Smooth muscle cell of the brain vasculature (primary cell): ENCODE results near the gene TPSD1.
"Not testable (repeated sequence)": the region's sequence is repeated elsewhere in the genome, so short reads cannot be mapped to it uniquely, and the experiment has no call there.

Experiments used
- DNase-seq: peaks from one replicate; pipeline ENCODE4 v3.0.0-alpha.2; 2012; ENCODE audit warnings: low read depth, low spot score

TPSD1 gene

DNA sequence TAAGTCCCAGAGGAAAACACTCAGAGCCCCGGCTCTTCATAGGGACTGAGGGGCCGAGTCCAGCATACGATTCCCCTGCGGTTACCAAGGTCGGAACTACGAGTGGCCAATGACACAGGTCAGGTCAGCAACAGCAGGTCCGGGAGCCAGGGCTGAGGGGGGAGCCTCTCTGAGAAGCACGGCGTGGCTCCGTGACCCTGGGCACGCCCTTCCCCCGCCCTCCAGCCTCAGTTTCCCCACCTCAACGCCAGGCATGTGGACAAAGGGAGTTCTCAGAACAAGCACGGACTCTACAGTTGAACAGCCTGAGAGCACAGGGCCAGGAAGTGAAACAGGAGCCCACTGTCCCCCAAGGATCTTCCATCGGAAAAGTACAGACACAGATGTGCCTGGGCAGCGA is 25.6 kb downstream of the TPSD1 start:
- DNase-seq: no peak

DNA sequence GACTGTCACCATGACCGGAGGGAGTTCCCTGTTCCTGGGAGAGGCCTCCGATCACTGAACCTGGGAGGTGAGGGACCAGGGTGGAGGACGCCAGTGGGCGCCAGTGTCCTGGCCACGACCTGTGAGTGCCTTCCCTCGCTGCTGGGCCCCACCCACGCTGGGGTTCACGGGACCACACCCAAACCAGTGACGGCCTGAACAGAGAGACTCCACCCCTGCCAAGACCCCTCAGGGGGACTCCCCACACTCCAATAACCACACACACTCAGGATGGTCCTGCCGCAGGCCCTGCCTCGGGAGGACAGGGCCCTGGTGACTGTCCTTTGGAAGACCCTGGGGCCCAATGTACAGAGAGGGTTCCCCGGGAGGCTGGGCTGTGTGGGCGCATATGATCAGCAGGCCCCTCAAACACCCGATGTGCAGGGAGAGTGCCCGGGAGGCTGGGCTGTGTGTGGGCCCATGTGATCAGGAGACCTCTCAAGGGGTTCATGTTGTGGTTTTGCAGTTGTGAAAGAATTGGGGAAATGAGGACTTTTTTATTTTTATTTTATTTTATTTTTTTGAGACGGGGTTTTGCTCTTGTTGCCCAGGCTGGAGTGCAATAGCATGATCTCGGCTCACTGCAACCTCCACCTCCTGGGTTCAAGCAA is 26.6 kb downstream of the TPSD1 start:
- DNase-seq: no peak

DNA sequence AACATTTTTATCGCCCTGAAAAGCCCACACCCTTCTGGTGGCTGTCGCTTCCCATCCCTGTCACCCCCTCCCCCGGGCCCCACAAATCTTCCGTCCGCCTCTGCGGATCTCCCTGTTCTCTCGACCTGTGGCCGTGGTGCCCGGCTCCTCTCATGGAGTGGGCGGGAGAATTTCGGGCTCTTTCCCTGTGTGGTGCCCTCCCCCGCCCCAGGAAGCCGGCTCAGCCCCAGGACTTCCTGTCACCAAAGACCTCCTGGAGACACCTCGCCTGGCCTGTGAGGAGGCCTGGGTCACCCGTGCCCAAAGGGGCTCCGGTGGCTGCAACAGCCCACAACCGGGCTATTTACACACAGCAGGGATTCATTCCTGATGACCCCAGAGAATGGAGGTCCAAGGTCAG is 27.4 kb downstream of the TPSD1 start:
- no peak for DNase-seq

DNA sequence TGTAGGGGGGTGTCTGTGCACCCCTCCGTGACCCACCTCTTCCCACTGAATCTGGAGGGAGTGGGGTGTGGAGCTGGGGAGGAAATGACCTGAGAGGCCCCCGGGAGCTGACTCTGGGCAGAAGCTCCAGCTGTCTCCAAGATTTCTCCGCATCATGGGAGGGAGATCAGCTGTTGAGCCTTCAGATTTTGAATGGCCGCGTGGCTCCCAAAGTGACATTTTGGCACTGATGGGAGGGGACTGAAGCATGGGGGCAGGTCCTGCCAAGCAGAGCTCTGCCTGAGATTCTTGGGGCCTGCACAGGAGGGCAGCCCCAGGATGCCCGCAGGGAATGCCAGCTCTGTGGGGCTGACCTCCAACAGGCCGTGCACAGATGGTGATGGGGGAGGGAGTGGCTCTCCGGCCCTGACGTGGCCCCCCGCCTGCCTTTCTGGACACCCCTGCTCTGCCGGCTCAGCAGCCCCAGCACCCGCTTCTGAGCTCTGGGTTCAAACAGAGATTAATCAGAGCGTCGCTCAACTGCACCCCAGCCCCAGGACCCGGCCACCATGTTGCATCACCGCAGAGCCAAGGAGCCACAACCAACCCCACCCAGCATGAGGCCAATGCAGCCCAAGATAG is 28.2 kb downstream of the TPSD1 start:
- no peak for DNase-seq

DNA sequence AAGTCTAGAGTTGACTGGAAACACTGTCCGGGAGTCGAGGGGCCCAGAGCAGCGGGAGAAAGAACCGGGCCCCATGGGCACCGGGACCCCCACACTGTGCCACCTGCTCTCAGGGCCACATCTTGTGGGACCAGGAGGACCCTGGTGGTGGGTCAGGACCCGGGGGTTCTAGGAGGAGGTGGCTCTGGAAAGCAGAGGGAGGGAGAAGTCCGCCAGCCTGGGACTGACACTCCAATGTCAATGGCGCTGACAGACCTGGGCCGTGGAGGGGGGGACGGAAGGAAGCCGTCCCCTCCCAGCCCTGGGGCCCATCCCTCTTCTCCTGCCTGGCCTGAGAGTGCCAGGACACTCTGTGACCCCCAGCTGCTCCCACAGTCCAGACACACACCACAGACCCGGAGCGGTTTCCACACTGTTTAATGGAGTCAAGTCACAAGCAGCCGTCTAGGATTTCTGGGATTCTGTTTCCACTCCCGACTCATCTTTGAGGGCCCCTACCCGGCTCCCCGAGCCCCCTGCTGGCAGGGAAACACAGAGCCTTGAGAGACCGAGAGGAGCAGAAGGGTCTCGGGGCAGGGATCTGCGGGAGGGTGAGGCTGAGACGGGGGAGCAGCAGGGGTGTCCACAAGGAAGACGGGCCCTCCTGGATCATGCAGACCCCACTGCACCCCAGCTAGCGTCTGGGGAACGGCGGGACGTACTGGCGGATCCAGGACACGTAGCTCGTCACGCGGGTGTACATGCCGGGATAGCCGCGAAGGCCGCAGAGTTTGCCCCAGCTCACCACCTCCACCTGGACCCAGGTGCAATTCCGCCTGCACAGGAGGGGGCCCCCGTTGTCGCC is 30.0 kb downstream of the TPSD1 start:
- no peak for DNase-seq

DNA sequence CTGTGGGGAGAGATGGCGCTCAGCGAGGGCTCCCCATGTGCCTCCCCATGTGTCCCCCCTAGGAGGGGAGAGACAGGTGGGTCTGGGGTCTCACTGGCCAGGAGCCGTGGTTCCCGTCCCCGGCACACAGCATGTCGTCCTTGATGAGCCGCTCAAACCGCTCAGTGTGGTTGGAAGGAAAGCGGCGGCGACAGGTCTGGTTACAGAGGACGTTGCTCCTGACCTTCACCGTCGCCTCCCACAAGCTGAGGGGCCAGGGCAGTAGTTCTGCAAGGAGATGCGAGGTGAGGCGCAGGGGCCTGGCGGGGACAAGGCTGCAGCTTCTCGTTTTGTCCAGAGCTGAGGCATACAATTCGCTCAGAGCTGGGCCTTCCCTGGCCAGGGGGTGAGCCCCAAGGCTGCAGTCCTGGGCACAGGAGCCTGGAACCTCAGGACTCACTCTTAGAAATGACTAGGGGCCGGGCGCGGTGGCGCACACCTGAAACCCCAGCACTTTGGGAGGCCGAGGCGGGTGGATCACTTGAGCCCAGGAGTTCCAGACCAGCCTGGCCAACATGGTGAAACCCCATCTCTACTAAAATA is 30.7 kb downstream of the TPSD1 start:
- DNase-seq: no peak

DNA sequence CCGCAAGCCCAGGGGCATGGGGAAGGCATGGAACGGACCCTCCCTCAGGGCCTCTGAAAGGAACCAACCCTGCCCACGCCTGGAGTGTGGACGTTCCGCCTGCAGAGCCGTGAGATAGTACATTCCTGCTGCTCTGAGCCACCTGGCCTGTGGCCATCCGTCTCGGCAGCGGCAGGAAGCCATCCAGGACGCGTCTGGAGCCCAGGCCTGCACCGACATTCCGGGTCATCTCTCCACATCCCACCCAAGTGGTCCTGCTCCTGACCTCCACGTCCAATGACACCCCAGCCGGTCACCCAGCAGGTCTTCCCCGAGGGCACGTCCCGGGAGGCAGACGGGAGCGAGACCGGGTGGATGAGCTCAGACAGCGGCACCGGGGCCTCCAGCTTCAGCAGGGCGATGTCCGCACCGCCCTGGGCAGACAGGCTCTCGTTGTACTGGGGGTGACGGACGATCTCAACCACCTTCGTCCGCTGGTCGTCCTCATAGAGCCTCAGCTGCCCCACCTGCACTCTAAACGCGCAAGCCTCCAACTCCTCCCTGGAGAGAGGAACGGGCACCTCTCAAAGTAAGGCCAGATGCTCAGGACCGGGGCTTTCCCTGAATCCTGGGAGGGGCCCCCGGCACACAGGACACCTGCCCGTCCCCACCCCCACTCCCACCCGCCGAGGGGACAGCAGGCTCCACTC is 32.3 kb downstream of the TPSD1 start:
- no peak for DNase-seq

DNA sequence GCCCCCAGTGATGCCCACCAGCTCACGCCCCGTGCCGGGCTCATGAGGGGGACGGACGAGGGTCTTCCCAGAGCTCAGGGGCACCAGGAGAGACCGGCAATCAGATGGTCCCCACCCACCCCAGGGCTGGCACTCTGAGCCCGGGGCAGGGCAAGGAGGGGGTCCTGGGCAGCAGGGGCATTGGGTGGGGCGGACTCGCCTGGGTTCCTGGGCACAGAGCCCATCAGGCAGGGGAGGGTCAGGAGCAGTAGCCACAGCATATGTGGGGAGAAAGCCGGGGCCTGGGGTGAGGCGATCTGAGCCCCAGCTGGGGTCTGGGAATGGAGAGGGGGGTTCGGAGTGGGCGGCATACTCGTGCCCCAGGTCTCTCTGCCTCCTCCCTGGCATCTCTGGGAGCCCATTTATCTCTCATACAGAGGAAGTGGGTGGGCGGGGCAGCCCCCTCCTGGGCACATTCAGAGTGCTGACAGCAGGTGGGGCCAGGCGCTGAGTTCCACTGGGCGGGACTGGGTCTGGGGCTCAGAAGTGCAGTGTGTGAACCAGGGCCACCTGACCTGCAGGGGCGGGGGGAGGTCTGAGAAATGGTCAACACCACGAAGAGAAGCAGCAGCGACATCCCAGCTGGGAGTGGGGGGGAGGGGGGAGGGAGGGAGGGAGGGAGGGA is 33.1 kb downstream of the TPSD1 start:
- no peak for DNase-seq

DNA sequence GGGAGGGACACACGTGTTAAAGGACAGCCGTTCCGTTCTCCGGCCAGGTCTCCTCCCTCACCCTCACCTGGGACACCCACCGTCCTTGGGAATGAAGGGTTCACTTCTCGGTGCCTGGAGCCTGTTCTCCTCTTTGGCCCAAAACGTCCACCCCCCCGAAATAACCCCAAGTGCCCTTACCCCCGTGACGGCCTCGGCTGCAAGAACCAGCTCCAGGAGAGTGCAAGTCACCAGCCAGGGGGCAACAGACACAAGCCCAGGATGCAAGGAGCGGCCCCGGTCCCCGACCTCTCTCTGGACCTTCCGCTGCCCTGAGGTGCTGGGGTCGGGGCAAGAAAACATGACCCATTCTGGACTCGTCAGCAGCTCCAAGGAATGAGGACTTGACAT is 33.6 kb downstream of the TPSD1 start:
- DNase-seq: no peak

DNA sequence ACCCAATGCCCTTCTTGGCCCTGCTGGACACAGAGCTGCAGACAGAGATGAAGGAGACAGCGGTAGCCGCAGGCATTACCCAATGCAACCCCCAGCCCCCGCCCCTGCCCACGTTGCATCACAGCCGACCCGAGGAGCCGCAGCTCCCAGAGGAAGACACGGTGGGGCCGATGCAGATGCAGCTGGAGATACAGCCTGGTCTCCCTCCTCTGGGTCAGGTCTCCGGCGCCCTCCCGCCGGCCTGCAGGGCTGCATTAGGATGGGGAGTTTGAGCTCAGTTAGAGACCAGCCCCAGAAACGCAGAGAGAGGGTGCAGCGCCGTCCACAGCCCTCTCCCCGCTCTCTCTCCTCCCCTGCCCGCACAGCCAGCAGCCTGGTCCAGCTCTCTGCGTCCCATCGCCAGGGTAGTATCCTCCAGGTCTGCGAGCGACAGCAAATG is 34.2 kb downstream of the TPSD1 start:
- no peak for DNase-seq

DNA sequence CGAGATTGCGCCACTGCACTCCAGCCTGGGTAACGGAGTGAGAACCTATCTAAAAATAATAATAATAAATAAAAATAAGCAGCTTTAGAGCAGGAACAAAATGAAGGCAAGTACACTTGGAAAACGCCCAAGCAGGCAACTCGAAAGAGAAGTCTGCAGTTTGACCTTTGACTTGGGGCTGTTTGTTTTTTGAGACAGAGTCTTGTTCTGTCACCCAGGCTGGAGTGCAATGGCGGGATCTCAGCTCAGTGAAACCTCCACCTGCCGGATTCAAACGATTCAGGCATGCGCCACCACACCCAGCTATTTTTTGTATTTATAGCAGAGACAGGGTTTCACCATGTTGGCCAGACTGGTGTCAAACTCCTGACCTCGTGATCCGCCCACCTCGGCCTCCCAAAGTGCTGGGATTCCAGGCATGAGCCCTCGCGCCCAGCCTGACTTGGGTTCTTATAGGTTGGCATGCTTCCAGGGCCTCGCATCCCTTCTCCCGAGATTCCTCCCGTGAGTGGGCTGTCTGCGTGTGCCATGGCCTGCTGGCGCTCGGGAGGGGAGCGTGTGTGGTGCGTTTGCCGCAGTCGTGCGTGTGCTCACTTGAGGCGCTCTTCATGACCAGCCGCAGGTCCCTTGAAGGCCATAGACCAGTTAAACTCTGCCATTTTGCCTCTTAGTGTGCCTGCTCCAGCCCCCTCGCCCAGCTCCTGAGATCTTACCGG is 35.1 kb downstream of the TPSD1 start:
- no peak for DNase-seq

DNA sequence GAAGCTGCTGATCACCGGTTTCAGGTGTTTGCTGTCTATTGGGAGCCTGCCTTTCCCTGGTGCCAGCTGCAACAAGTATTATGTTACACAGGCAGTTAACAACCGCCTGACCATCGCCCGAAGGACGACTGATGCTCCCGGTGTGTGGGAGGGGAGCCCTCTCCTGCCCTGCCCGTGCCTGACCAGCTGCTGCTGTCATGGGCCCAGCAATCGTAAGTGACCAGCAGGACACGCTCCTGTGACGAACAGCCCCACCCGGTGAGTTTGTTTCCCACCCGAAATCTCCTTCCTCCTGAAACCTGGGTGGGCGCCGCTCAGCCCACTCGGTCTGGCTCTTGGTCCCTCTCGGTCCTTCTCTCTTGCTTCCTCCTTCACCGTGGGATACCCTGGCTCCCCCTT is 35.7 kb downstream of the TPSD1 start:
- no peak for DNase-seq

DNA sequence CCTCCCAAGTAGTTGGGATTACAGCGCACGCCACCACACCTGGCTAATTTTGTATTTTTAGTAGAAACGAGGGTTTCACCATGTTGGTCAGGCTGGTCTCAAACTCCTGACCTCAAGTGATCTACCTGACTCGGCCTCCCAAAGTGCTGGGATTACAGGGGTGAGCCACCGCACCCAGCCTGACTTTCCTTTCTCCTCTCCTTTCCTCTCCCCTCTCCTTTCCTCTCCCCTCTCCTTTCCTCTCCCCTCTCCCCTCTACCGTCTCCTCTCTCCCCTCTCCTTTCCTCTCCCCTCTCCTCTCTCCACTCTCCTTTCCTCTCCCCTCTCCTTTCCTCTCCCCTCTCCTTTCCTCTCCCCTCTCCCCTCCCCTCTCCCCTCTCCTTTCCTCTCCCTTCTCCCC is 36.3 kb downstream of the TPSD1 start:
- DNase-seq: not testable (repeated sequence)

DNA sequence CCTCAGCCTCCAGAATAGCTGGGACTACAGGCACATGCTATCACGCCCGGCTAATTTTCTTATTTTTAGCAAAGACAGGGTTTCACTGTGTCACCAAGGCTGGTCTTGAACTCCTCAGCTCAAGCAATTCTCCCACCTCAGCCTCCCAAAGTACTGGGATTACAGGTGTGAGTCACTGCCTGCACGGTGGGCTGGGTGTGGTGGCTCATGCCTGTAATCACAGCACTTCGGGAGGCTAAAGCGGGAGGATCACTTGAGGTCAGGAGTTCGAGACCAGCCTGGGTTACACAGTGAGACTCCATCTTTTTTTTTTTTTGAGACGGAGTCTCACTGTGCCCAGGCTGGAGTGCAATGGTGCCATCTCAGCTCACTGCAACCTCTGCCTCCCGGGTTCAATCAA is 36.9 kb downstream of the TPSD1 start:
- DNase-seq: not testable (repeated sequence)

DNA sequence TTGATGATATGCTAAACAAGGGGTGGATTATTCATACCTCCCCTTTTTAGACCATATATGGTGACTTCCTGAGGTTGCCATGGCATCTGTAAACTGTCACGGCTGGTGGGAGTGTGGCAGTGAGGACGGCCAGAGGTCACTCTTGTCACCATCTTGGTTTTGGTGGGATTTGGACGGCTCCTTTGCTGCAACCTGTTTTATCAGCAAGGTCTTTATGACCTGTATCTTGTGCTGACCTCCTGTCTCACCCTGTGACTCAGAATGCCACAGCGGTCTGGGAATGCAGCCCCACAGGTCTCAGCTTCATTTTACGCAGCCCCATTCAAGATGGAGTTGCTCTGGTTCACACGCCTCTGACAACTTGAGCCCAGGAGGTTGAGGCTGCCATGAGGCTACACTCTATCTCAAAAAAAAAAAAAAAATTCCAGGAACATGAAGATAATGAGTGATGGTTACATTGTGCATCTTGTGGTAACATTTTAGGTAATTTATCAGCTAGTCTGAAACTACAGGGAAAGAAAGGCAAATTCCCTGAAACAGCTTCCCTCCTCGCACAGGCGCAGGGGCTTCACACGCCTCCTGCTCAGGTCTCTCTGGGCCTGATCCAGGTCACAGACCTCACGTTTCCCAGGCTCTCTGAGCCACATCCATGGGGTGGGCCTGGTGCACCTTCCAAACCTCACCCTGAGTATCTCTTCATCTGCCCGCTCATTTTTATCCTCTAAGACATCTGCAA is 38.2 kb downstream of the TPSD1 start:
- no peak for DNase-seq

DNA sequence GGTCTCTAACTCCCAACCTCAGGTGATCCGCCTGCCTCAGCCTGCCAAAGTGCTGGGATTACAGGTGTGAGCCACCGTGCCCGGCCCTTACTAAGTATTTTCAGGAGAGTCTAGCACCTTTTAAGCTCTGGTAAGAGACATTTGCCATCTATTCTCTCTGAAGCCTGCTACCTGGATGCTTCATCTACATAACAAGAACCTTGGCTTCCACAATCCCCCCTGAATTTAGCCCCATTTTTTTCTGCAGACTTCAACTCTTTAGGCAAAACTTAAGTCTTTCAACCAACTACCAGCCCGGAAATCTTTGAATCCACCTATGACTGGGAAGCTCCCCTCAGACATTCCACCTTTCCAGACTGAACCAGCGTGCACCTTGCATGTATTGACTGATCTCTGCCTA is 39.6 kb downstream of the TPSD1 start:
- DNase-seq: no peak

DNA sequence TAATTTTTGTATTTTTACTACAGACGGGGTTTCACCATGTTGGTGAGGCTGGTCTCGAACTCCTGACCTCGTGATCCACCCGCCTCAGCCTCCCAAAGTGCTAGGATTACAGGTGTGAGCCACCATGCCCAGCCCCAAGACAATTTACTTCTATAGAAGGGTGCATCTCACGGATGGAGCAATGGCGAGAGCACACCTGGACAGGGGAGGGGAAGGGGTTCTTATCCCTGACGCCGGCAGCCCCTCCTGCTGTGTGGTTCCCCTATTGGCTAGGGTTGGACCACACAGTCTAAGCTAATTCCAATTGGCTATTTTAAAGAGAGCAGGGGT is 40.8 kb downstream of the TPSD1 start:
- not testable (repeated sequence) for DNase-seq

DNA sequence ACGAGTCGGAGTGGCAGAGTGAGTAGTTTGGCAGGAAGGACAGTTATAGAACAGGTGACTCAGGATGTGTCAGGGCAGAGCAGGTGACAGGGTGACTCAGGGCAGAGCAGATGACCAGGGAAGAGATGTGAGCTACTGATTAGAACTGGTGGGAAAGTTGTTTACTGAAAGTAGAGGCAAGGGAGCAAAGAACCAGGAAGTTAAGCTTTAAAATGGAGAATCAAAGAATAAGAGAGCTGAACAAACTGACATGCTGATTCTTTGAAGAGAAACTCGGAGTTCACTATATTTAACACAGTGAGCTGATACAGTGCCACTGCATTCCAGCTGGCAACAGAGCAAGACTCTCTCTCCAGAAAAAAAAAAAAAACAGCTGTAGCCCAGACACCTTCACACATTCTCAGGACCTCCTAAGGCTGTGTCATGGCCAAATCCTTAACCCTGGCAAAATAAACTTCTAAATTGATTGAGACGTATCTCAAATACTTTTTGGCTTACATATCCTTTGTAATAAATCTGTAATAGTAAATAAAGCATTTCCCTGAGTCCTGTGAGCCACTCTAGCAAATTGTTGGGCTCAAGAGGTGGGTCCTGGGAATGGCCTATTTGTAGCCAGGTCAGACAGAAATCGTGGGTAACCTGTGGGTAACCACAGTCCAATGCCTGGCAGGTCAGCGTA is 41.3 kb downstream of the TPSD1 start:
- no peak for DNase-seq

DNA sequence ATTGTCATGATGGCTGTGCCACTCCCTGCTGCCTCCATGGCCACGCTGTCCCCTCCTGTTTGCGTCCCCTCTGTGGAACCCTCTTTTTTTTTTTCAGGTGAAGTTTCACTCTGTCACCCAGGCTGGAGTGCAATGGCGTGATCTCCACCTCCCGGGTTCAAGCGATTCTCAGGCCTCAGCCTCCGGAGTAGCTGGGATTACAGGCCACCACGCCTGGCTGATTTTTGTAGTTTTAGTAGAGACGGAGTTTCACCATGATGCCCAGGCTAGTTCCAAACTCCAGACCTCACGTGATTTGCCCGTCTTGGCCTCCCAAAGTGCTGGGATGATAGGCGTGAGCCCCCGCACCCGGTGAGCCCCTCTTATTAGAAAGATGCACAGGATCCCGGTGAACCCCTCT is 42.5 kb downstream of the TPSD1 start:
- no peak for DNase-seq
